ENCODE data around the gene ABCA12.

Gene ABCA12

DNA sequence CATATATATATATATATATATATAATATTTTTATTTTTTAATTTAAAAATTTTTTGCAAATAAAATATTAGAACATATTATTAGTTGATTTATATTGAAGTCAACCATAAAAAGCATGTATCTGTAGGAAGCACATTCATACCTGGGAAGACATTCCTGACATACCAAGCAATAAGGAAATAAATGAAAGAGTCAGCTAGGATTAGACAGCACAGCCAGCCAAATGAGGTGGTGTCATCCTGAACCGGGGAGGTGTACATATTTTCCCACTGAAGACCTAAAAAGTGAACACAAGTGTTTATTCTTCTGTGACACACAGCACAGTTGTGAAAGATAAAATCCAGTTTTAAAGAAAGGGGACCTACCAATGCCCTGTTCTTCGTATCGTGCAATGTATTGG is 149.2 kb downstream of the ABCA12 start:
- TF ChIP-seq, protein P1, sequence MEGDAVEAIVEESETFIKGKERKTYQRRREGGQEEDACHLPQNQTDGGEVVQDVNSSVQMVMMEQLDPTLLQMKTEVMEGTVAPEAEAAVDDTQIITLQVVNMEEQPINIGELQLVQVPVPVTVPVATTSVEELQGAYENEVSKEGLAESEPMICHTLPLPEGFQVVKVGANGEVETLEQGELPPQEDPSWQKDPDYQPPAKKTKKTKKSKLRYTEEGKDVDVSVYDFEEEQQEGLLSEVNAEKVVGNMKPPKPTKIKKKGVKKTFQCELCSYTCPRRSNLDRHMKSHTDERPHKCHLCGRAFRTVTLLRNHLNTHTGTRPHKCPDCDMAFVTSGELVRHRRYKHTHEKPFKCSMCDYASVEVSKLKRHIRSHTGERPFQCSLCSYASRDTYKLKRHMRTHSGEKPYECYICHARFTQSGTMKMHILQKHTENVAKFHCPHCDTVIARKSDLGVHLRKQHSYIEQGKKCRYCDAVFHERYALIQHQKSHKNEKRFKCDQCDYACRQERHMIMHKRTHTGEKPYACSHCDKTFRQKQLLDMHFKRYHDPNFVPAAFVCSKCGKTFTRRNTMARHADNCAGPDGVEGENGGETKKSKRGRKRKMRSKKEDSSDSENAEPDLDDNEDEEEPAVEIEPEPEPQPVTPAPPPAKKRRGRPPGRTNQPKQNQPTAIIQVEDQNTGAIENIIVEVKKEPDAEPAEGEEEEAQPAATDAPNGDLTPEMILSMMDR (IDR thresholded peaks at IDR 0.05), result no peak

DNA sequence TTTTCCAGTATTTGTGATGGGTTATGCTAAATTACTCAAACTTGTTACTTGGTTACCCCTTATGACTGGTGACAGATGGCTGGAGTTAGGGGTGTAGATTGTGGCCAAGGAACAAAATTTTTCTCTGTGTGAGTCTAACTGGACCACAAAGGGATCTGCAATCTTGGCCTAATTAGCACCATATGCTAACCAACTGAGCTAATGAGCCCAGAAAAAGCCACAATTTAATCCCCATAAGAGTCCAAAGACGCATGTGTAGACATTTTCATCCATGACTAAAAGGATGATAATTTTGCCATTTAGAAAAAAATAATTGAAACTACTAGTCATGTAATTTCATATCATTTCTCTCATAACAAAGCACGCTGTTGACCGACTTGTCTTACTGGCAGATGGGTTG is 151.2 kb downstream of the ABCA12 start:
- TF ChIP-seq, protein P1 (IDR thresholded peaks at IDR 0.05), result no peak

DNA sequence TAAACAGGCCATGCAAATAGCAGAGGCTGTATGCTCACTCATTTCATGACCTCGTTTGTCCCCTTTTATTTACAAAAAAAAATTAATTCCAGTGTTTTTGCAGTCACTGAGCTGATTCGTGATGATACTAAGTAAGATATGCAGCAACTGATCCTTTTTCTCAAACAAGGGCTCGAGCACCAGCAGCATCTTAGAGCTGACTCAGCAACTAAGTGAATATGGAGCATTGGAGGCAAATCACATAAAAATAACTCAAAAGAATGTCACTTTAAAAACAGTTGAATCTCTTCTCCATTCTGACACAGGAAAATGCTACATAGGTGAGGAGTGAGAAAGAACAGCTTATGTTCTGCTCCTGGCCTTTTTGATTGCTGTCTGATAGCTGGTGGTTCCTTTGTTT is 152.8 kb downstream of the ABCA12 start:
- TF ChIP-seq, protein P1 (IDR thresholded peaks at IDR 0.05), result no peak

GRCh38 chr2:214966420-214966819 is 172.0 kb downstream of the ABCA12 start:
- TF ChIP-seq, protein P1 (IDR thresholded peaks at IDR 0.05), result no peak

DNA sequence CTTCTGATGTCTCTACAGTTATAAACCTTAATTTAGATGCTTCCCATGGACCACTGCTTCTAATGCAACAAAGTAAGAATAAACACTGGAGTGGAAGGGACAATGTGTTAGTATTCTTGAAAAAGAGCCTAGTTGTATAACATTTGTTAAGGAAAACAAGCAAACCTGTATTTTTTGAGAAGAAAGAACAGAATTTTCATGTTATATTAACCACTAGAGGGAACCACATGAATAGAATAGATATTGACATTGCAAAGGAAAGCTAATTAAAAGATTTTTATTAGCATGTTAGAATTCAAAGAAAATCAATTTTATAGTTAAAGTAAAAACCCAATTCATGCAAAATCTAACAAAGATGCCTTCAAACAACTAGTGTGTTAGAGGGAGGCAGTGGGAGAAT is 177.7 kb downstream of the ABCA12 start:
- TF ChIP-seq, protein P1 (IDR thresholded peaks at IDR 0.05), result peak; percentile 50

DNA sequence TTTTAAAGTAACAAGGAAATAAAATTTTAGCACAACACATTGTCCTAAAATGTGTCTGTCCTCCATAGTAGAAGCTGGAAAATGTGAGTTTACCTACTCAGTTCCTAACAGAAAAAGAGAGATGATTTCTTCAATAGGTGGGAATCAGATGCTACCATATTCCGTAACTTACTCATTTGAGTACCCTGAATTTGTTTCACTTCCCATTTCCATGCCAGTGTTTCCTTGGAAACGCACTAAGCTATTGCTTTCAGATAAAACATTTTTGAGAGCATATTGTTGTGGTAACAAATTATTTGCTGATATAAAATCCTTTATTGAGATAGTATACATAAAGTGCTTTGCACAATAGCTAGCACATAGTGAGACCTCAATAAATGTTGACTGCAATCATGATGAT is 191.5 kb downstream of the ABCA12 start:
- TF ChIP-seq, protein P1 (IDR thresholded peaks at IDR 0.05), result no peak

- TF ChIP-seq, protein P1 (IDR thresholded peaks at IDR 0.05), result no peak
These were observed 204.4 kb downstream of the ABCA12 start for GRCh38 chr2:214934006-214934405.

DNA sequence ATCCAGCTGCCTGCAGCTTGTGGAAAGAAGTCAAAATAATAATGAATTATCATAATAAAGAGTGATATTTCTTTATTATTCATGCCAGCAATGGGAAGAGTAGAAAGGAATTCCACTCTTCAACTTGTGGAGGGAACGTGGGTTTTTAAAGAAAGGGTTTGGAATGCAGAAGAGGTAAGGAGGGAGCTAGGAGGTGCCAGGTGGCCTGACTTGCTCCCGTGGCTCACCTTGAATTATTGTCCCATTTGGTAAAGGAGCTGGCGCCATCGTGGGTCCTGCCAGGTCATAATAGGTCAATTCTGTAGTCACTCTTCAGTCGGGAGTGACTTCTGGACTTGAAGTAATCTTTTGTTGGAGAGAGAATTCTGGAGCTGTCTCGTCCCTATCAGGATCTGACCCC is 233.8 kb downstream of the ABCA12 start:
- TF ChIP-seq, protein P1 (IDR thresholded peaks at IDR 0.05), result no peak
